GM23338 (cell line): Measurements from ENCODE around the gene TMTC2. TPM values are rescaled to one million over a fixed set of nuclear protein-coding genes. Genes with fewer than 3 reads are reported as not detected.

Experiments used
- ATAC-seq: fragments of 200-7000 bp; cut with Tn5 transposase; 3 replicates; pipeline ENCODE4 v1.9.1; 2020
- DNase-seq: peaks from one replicate; pipeline ENCODE4 v3.0.0-alpha.2; 2015; ENCODE audit warnings: low spot score
- H2AFZ ChIP-seq: fragments of 200-600 bp; sonication (generic); 2 replicates; pipeline ENCODE4 v1.8.0; 2016; ENCODE audit warnings: antibody characterized with exemption, mild to moderate bottlenecking, moderate library complexity
- H3F3A ChIP-seq: fragments of 200-600 bp; sonication (generic); replicated peaks from 2 replicates; pipeline ENCODE4 v1.8.0; 2017; ENCODE audit warnings: antibody characterized with exemption, mixed run types, low read depth
- H3K27ac ChIP-seq: fragments of 200-600 bp; sonication (generic); 2 replicates; pipeline ENCODE4 v1.6.1; 2016; ENCODE audit warnings: low read depth
- H3K27me3 ChIP-seq: fragments of 200-600 bp; sonication (generic); 2 replicates; pipeline ENCODE4 v1.8.0; 2016; ENCODE audit warnings: mild to moderate bottlenecking, mixed run types, moderate library complexity; ENCODE audit not compliant: insufficient read depth
- H3K36me3 ChIP-seq: fragments of 200-600 bp; sonication (generic); 2 replicates; pipeline ENCODE4 v1.8.0; 2016; ENCODE audit warnings: mild to moderate bottlenecking; ENCODE audit not compliant: insufficient read depth
- H3K4me1 ChIP-seq: fragments of 200-600 bp; sonication (generic); 2 replicates; pipeline ENCODE4 v1.8.0; 2016; ENCODE audit warnings: mild to moderate bottlenecking, moderate library complexity; ENCODE audit not compliant: insufficient read depth
- H3K4me2 ChIP-seq: fragments of 200-600 bp; sonication (generic); 2 replicates; pipeline ENCODE4 v1.7.1; 2017; ENCODE audit warnings: mixed run types
- H3K4me3 ChIP-seq: fragments of 200-600 bp; sonication (generic); 2 replicates; pipeline ENCODE4 v1.6.1; 2016; ENCODE audit warnings: mixed run types
- H3K79me2 ChIP-seq: fragments of 200-600 bp; sonication (generic); replicated peaks from 2 replicates; pipeline ENCODE4 v1.8.0; 2017; ENCODE audit warnings: mild to moderate bottlenecking; ENCODE audit not compliant: insufficient read depth
- H3K9me2 ChIP-seq: fragments of 200-600 bp; sonication (generic); 2 replicates; pipeline ENCODE4 v1.8.0; 2017; ENCODE audit not compliant: insufficient read depth
- H4K20me1 ChIP-seq: fragments of 200-600 bp; sonication (generic); replicated peaks from 2 replicates; pipeline ENCODE4 v1.8.0; 2017; ENCODE audit warnings: mild to moderate bottlenecking; ENCODE audit not compliant: insufficient read depth
- H3K27ac Mint-ChIP-seq: 2 replicates; pipeline ENCODE4 v1.8.0; 2020; ENCODE audit warnings: inconsistent platforms, mild to moderate bottlenecking, moderate library complexity, mixed read lengths
- H3K27me3 Mint-ChIP-seq: 3 replicates; pipeline ENCODE4 v1.8.0; 2022; ENCODE audit warnings: low read depth, mild to moderate bottlenecking, moderate library complexity, mixed read lengths, inconsistent platforms; ENCODE audit not compliant: insufficient read depth, poor library complexity
- H3K36me3 Mint-ChIP-seq: 3 replicates; pipeline ENCODE4 v1.8.0; 2021; ENCODE audit warnings: low read depth, mild to moderate bottlenecking, inconsistent platforms, moderate library complexity, mixed read lengths
- H3K4me1 Mint-ChIP-seq: 3 replicates; pipeline ENCODE4 v1.8.0; 2020; ENCODE audit warnings: mild to moderate bottlenecking, inconsistent platforms, mixed read lengths
- H3K4me3 Mint-ChIP-seq: 3 replicates; pipeline ENCODE4 v1.8.0; 2021; ENCODE audit warnings: moderate library complexity, mild to moderate bottlenecking, inconsistent platforms, mixed read lengths
- H3K9me3 Mint-ChIP-seq: 3 replicates; pipeline ENCODE4 v1.8.0; 2020; ENCODE audit warnings: moderate library complexity, mild to moderate bottlenecking, inconsistent platforms, mixed read lengths
- CREB1 ChIP-seq: fragments of 250-450 bp; sonication (Bioruptor Pico); IDR thresholded peaks from 2 replicates; pipeline ENCODE4 v1.5.0; 2020; ENCODE audit warnings: low read depth, mild to moderate bottlenecking, moderate library complexity
- ETS1 ChIP-seq: IDR thresholded peaks from 2 replicates; pipeline ENCODE4 v1.6.1; 2016; ENCODE audit warnings: antibody characterized with exemption
- EZH2phosphoT487 ChIP-seq: fragments of 200-600 bp; sonication (generic); IDR thresholded peaks from one replicate; pipeline ENCODE4 v1.8.1; 2018; ENCODE audit warnings: antibody characterized with exemption; ENCODE audit not compliant: unreplicated experiment
- JUNB ChIP-seq: IDR thresholded peaks from one replicate; pipeline ENCODE4 v1.6.1; 2016; ENCODE audit warnings: antibody characterized with exemption; ENCODE audit not compliant: unreplicated experiment
- NANOG ChIP-seq: IDR thresholded peaks from 2 replicates; pipeline ENCODE4 v1.6.1; 2016; ENCODE audit warnings: antibody characterized with exemption, borderline replicate concordance
- POLR2AphosphoS5 ChIP-seq: IDR thresholded peaks from 2 replicates; pipeline ENCODE4 v1.6.1; 2016; ENCODE audit warnings: antibody characterized with exemption, low read depth
- REST ChIP-seq: IDR thresholded peaks from one replicate; pipeline ENCODE4 v1.6.1; 2018; ENCODE audit warnings: antibody characterized with exemption; ENCODE audit not compliant: unreplicated experiment
- STAT1 ChIP-seq: IDR thresholded peaks from one replicate; pipeline ENCODE4 v1.6.1; 2016; ENCODE audit warnings: antibody characterized with exemption; ENCODE audit not compliant: unreplicated experiment
- ZNF114 ChIP-seq: fragments of 250-450 bp; sonication (Bioruptor Pico); IDR thresholded peaks from 2 replicates; pipeline ENCODE4 v1.5.0; 2020; ENCODE audit warnings: mild to moderate bottlenecking, moderate library complexity
- ZNF331 ChIP-seq: fragments of 250-450 bp; sonication (Bioruptor Pico); IDR thresholded peaks from 2 replicates; pipeline ENCODE4 v1.5.0; 2020; ENCODE audit warnings: low read depth, mild to moderate bottlenecking, moderate library complexity
- ZNF462 ChIP-seq: fragments of 250-450 bp; sonication (Bioruptor Pico); IDR thresholded peaks from 2 replicates; pipeline ENCODE4 v1.5.0; 2020; ENCODE audit warnings: mild to moderate bottlenecking, moderate library complexity
- polyA plus RNA-seq: library from polyadenylated mRNA; unstranded; fragments of >200 nt; fragmentation: Nextera tagmentation; extraction: Ambion mirVana; gene quantifications from 2 replicates; pipeline ENCODE4 v1.2.1, GENCODE V29; 2016
- total RNA-seq: library from RNA; depleted of rRNA; stranded (reverse); fragments of >200 nt; shearing (Covaris generic); gene quantifications from 2 replicates; pipeline ENCODE4 v1.2.3, GENCODE V29; 2014

The TMTC2 gene
- total and polyA plus RNA-seq, 2 experiments from 2014 or later, result 0.57 to 6.5 TPM

GRCh38 chr12:82862876-82863649, 176.4 kb downstream of the TMTC2 start (continued):
- no peak for TF ChIP-seq ZNF462 (CRISPR knock-in tag)
- TF ChIP-seq ZNF114 (CRISPR knock-in tag), result no peak
- no peak for TF ChIP-seq ETS1
- no peak for TF ChIP-seq EZH2phosphoT487

- ATAC-seq (no peak), DNase-seq (no peak)
- Histone ChIP-seq H3K4me3 (no peak overlapping the region), H3K27ac (no peak overlapping the region), H3K27me3 (no peaks in the 10 kb centered on the region), H3F3A (no peaks in the 10 kb centered on the region), H3K79me2 (no peaks in the 10 kb centered on the region), H4K20me1 (no peaks in the 10 kb centered on the region; the same call in 1 of the 2 replicates), H3K4me2 (no peak overlapping the region), H2AFZ (no peak overlapping the region), H3K4me1 (peaks cover 20% of the 10 kb centered on the region), H3K36me3 (no peaks in the 10 kb centered on the region), H3K9me2 (no peaks in the 10 kb centered on the region)
- peaks cover 2% of the 10 kb centered on the region for H3K27me3 Mint-ChIP-seq
- H3K4me1 Mint-ChIP-seq, result peaks cover 33% of the 10 kb centered on the region
- H3K4me3 Mint-ChIP-seq, result no peak overlapping the region
- no peaks in the 10 kb centered on the region for H3K9me3 Mint-ChIP-seq
- H3K27ac Mint-ChIP-seq, result no peak overlapping the region
- no peaks in the 10 kb centered on the region for H3K36me3 Mint-ChIP-seq
- TF ChIP-seq NANOG (no peak), STAT1 (no peak), POLR2AphosphoS5 (no peak), ETS1 (no peak), JUNB (no peak), CREB1 (no peak), ZNF114 (CRISPR knock-in tag) (no peak), REST (no peak), EZH2phosphoT487 (no peak), ZNF331 (CRISPR knock-in tag) (no peak)
These were observed 179.6 kb downstream of the TMTC2 start for GRCh38 chr12:82866227-82866775.
